ENCODE data around the gene KIAA0930.

Gene KIAA0930

GRCh38 chr22:45237065-45237990 lies 3.4 kb downstream of the KIAA0930 start:
- no peak for DNase-seq (ENCODE audit: low spot score)

- DNase-seq (ENCODE audit: low spot score): no peak
These were observed 4.8 kb downstream of the KIAA0930 start for GRCh38 chr22:45235851-45236342.

GRCh38 chr22:45235101-45235777 lies 5.5 kb downstream of the KIAA0930 start:
- no peak for DNase-seq (ENCODE audit: low spot score)

GRCh38 chr22:45233827-45234226 lies 6.9 kb downstream of the KIAA0930 start:
- no peak for DNase-seq (ENCODE audit: low spot score)

GRCh38 chr22:45233386-45233785 lies 7.3 kb downstream of the KIAA0930 start:
- DNase-seq (ENCODE audit: low spot score): no peak

- no peak for DNase-seq (ENCODE audit: low spot score)
These were observed 9.4 kb downstream of the KIAA0930 start for GRCh38 chr22:45231293-45231692.

- DNase-seq (ENCODE audit: low spot score): no peak
These were observed 10.5 kb downstream of the KIAA0930 start for GRCh38 chr22:45230026-45230721.

- no peak for DNase-seq (ENCODE audit: low spot score)
These were observed 11.5 kb downstream of the KIAA0930 start for GRCh38 chr22:45229181-45229580.

GRCh38 chr22:45228401-45228754 lies 12.3 kb downstream of the KIAA0930 start:
- DNase-seq (ENCODE audit: low spot score): no peak

GRCh38 chr22:45227645-45228400 lies 12.9 kb downstream of the KIAA0930 start:
- no peak for DNase-seq (ENCODE audit: low spot score)

- DNase-seq (ENCODE audit: low spot score): peak; percentile 73
These were observed 14.0 kb downstream of the KIAA0930 start for GRCh38 chr22:45226503-45227186.

GRCh38 chr22:45225732-45226502 lies 14.8 kb downstream of the KIAA0930 start:
- DNase-seq (ENCODE audit: low spot score): peak; percentile 80

GRCh38 chr22:45224988-45225731 lies 15.5 kb downstream of the KIAA0930 start:
- DNase-seq (ENCODE audit: low spot score): no peak

- no peak for DNase-seq (ENCODE audit: low spot score)
These were observed 16.4 kb downstream of the KIAA0930 start for GRCh38 chr22:45224331-45224730.

- no peak for DNase-seq (ENCODE audit: low spot score)
These were observed 17.2 kb downstream of the KIAA0930 start for GRCh38 chr22:45223304-45224117.

- no peak for DNase-seq (ENCODE audit: low spot score)
These were observed 19.5 kb downstream of the KIAA0930 start for GRCh38 chr22:45221201-45221600.

- DNase-seq (ENCODE audit: low spot score): no peak
These were observed 21.7 kb downstream of the KIAA0930 start for GRCh38 chr22:45218976-45219375.

GRCh38 chr22:45217806-45218205 lies 22.9 kb downstream of the KIAA0930 start:
- no peak for DNase-seq (ENCODE audit: low spot score)

GRCh38 chr22:45217345-45217744 lies 23.3 kb downstream of the KIAA0930 start:
- DNase-seq (ENCODE audit: low spot score): no peak

Measured in AG20443 (cell line).